GM12864 (cell line): Measurements from ENCODE around the gene MAP4K4.

ENCODE experiments used
- DNase-seq: peaks from one replicate; pipeline ENCODE4 v3.0.0-alpha.2; 2011; ENCODE audit warnings: low read depth
- H3K4me3 ChIP-seq: 2 replicates; pipeline ENCODE4 v1.5.1; 2011; ENCODE audit warnings: mild to moderate bottlenecking, low read depth, low read length, control low read depth
- TF ChIP-seq, protein P1 (sequence below): IDR thresholded peaks from 2 replicates; pipeline ENCODE4 v1.5.1; 2011; ENCODE audit warnings: low read depth, mild to moderate bottlenecking, moderate library complexity, low read length, control low read depth, inconsistent platforms; ENCODE audit errors: missing control alignments

Gene MAP4K4

GRCh38 chr2:101710036-101710435 is 12.5 kb downstream of the MAP4K4 start:
- no peak overlapping the region for H3K4me3 ChIP-seq
- TF ChIP-seq, protein P1, sequence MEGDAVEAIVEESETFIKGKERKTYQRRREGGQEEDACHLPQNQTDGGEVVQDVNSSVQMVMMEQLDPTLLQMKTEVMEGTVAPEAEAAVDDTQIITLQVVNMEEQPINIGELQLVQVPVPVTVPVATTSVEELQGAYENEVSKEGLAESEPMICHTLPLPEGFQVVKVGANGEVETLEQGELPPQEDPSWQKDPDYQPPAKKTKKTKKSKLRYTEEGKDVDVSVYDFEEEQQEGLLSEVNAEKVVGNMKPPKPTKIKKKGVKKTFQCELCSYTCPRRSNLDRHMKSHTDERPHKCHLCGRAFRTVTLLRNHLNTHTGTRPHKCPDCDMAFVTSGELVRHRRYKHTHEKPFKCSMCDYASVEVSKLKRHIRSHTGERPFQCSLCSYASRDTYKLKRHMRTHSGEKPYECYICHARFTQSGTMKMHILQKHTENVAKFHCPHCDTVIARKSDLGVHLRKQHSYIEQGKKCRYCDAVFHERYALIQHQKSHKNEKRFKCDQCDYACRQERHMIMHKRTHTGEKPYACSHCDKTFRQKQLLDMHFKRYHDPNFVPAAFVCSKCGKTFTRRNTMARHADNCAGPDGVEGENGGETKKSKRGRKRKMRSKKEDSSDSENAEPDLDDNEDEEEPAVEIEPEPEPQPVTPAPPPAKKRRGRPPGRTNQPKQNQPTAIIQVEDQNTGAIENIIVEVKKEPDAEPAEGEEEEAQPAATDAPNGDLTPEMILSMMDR = no peak
- DNase-seq = no peak

DNA sequence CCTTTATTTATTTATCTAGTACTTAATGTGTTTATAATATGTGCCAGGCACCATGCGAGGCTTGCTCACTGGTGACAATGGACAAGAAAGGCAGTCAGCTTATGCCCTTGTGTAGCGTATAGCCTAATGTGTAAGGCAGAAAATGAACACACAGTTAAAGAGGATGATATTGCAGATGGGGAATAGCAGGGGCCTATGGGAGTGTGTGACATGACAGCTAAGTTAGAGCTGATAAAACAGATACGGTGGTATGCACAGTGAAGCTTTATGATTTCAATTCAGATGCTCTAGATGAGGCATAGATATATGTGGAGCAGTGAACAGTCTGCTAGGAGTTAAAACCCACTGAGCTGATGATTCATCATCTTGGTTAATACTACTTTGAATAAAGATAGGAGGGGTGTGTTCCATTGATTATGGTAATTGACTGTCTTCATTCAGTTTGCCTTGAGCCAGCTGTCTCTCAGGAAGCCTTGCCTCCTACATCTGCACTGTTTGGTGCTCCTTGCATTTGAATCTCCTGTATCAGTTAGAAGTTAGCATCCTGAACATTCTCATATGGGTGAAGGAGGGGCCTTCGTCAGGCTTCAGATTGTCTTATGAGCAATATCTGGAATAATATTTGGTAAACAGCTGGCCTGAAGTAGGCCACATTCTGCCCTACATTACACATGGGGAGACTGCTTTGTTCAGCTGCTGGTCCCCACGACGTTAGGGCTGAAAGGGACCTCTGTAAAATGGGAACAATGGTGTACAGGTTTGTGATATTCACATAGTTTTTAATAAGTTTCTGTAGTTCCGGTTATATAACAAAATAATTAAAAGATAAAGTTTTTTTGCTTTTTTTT is 13.2 kb downstream of the MAP4K4 start:
- DNase-seq = no peak
- TF ChIP-seq, protein P1 = no peak
- H3K4me3 ChIP-seq = no peak overlapping the region

DNA sequence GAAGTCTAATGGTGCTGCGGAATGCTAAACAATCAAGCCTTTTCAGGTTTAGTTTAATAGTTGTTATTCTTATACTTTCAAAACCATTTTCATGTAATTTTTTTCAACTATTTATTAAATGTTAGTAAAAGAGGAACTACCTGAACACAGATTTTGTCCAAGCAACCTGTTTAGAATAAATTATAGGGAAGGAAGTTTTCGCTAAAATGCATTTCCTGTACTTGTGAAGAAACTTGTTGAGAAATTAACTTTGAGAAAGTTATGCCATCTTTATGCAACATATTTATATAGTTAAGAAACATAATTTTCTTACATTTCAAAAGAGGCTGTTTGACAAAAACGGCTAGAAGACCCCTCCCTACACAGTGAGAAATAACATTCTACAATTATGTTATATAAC is 16.6 kb downstream of the MAP4K4 start:
- no peak overlapping the region for H3K4me3 ChIP-seq
- TF ChIP-seq, protein P1 = no peak
- DNase-seq = no peak

- DNase-seq = peak; percentile 67
- TF ChIP-seq, protein P1 = no peak
- H3K4me3 ChIP-seq = no peak overlapping the region
Measured at GRCh38 chr2:101717071-101717845, 19.8 kb downstream of the MAP4K4 start.

DNA sequence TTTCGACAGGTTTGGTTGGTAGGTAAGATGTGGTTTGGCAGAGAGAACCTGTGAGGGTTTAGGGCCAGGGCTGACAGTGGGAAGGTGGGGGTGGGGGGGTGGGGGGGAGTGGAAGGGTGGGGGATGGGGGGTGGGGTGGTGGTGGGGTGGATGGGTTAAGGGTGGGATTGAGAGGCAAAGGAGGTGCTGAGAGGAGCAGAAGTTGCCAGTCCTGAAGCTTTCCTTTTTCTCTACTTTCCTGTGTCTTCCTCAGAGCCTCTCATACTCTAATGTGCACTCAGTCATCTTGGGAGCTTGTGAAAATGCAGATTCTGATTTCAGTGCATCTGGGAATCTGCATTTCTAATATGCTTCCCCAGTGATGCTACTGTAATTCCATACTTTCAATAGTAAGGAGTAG is 21.0 kb downstream of the MAP4K4 start:
- no peak overlapping the region for H3K4me3 ChIP-seq

GRCh38 chr2:101718993-101719571 is 21.6 kb downstream of the MAP4K4 start:
- no peak overlapping the region for H3K4me3 ChIP-seq
- TF ChIP-seq, protein P1 = no peak
- DNase-seq = no peak

More for the DNA sequence above, 21.0 kb downstream of the MAP4K4 start:
- TF ChIP-seq, protein P1 = no peak
- no peak for DNase-seq
